Measurements from ENCODE around the gene ENOX2.
"Not testable (repeated sequence)": the region's sequence is repeated elsewhere in the genome, so short reads cannot be mapped to it uniquely, and the experiment has no call there.

Gene ENOX2

GRCh38 chrX:130813932-130814331, 89.1 kb downstream of the ENOX2 start:
- DNase-seq = not testable (repeated sequence)

- no peak for DNase-seq
Measured at GRCh38 chrX:130810561-130810960, 92.4 kb downstream of the ENOX2 start.

DNA sequence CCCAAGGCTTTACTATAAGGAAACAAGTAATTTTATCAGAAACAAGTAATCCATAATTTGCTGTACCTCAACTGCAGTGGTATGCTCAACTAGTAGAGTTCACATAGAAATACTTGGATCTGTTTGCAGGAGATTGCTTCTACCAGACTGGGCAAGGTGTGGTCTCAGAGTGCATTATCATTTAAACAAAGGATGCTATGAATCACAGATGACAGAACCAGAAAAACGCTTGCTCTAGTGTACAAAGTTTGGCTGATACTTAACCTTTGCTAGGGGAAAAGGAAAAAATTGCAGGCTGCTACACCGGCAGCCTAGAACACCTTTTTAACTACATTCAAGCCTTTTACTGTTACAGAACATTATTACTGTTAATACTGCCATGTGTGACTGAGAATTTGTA, 97.1 kb downstream of the ENOX2 start:
- DNase-seq = no peak

GRCh38 chrX:130803537-130803936, 99.5 kb downstream of the ENOX2 start:
- no peak for DNase-seq

- DNase-seq = no peak
Measured at GRCh38 chrX:130801901-130802300, 101.1 kb downstream of the ENOX2 start.

DNA sequence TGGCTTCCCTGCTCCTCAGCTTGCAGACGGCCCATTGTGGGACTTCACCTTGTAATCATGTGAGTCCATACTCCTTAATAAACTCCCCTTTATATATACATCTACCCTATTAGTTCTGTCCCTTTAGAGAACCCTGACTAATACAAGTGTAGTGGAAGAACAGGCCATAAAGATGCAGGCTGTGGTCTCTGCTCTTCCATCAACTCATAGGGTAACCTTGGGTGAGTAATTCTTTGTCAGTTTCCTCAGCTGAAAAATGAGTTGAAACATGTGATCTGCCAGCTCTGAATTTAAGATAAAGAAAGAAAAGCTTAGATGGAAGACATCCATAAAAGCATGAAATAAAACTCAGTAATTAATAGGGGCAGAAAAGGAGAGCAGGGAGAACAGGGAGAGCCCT, 103.6 kb downstream of the ENOX2 start:
- no peak for DNase-seq

DNA sequence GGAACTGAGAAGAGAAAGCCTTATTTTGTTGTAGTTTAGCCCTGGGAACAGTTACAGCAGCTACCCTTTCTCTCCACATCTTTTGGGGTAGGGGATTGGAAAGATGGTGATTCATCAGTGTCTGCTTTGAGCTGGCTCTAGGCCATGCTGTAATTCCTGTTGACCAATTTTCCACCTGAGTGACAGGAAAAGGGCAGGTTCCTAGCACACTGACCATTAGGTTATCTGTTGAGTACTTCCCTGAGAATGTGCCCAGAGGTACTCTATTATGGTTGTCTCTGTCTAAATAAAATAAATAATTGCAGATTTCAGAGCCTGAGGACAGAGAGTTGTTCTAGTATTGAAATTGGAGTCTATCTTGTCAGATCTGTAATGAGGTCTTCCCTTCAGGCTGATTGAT, 109.0 kb downstream of the ENOX2 start:
- DNase-seq = no peak

DNA sequence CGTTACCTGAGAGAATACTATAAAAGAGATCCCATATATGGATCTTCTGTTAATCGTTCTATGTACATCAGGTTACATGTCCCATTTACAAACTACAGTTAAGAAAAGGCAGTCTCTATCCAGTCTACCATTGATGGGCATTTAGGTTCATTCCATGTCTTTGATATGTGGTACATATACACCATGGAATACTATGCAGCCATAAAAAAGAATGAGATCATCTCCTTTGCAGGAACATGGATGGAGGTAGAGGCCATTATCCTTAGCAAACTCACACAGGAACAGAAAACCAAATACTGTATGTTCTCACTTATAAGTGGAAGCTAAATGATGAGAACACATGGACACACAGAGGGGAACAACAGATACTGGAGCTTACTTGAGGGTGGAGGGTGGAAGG, 111.1 kb downstream of the ENOX2 start:
- not testable (repeated sequence) for DNase-seq

- DNase-seq = no peak
Measured at GRCh38 chrX:130789793-130790192, 113.2 kb downstream of the ENOX2 start.

DNA sequence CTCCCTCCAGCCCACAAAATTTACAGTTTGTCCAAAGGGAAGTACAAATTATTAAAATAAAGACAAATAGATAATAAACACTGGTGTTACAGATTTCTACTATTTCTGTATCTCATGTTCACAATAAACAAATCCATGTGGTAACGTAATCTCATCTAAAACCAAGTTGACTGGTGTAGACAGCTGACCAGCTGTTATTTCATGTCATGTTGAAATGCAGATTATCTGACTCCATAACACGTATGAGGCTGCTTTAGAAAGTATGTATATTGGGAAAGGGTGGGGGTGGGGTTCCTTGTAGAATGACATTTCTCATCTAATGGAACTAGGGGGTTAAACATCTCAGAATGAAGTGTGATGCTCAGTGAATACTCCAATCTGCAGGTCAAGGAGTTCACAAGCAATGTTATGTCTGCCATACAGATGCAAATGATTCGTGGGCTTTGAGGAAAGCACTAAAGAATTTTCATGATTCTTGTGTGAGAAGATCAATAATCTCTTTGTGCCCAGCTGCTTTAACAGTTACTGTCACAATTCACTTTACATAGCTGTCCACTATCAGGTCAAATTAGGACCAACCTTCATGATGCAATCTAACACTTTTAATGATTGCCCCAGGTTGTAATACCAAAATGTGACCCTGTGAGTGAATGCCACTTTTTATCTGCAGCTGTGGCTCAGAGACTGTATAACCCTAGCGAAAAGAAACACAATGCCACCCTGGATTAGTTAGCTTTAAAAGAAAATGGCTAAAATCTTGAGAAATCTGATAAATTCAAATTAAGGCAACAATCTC, 114.0 kb downstream of the ENOX2 start:
- DNase-seq = no peak

GRCh38 chrX:130786030-130786429, 117.0 kb downstream of the ENOX2 start:
- DNase-seq = no peak

- no peak for DNase-seq
Measured at GRCh38 chrX:130778773-130779172, 124.2 kb downstream of the ENOX2 start.

GRCh38 chrX:130775849-130776248, 127.2 kb downstream of the ENOX2 start:
- no peak for DNase-seq

- DNase-seq = no peak
Measured at GRCh38 chrX:130772776-130773143, 130.2 kb downstream of the ENOX2 start.

DNA sequence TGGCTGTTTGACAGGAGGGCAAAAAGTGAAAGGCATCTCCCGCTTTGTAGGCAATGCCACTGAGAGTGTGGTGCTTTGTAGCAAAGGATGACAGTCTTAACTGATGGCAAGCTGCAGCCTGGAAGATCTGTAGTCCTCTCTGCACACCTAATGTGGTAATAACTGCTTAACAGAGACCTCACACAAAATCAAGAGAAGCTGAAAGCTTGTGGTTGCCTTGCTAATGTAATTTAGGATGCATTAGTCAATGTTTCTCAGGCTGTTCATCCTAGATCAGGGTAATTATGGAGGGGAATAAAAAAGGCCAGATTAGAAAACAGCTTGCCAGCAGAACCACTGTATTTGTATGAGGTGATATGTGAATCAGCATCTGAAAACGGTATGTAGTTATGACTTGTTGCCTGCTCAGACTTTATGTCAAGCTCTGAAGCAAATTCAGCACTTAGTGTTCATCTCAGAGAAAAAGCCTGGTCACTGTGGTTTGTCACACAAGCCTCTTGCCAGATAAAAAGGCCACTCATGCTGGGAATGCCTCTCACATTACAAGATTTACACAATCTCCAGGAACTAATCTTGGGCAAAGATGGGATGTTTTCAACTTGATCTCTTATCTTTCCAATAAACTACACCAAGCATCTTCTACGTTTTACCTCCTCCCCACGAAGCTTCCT, 130.8 kb downstream of the ENOX2 start:
- DNase-seq = no peak

DNA sequence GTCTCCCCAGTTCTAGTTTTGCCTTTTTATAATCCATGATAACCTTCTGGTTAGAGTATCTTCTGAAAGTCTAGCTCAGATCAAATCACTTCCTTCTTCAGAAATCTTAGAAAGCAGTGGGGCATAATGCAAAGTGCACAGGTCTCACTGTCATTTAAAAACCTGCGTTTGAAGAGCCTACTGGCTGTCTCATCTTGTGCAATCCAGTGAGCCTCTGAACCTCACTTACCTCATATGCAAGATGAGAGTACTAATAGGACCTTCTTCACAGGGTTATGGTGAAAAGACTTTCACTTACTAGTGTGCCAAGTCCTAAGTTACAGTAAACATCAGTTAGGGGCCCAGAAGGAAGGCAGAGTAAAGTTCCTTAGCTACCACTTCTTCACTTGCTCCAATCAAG, 131.4 kb downstream of the ENOX2 start:
- DNase-seq = no peak

GRCh38 chrX:130771230-130771629, 131.8 kb downstream of the ENOX2 start:
- no peak for DNase-seq

GRCh38 chrX:130770615-130771014, 132.4 kb downstream of the ENOX2 start:
- no peak for DNase-seq

DNA sequence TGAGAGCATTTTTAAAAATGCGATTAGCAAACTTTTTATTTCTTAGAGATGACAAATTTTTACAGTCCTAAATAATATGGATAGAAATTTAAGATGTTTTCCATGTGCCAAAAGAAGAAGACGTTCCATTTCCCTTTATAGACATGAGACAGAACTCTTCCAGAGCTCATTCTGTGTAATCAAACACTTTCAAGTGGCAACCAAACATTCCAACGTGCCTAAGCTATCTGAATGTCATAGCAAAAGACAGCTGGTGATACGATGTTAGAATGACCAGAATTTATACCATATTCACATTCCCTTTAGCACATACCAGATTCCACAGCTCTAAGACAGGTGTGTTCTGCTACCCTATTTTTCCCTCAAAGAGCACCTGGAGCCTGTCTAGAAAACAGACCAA, 133.2 kb downstream of the ENOX2 start:
- DNase-seq = no peak

GRCh38 chrX:130758072-130758471, 144.9 kb downstream of the ENOX2 start:
- DNase-seq = no peak

- DNase-seq = no peak
Measured at GRCh38 chrX:130756233-130756632, 146.8 kb downstream of the ENOX2 start.

GRCh38 chrX:130754353-130754752, 148.7 kb downstream of the ENOX2 start:
- no peak for DNase-seq

DNA sequence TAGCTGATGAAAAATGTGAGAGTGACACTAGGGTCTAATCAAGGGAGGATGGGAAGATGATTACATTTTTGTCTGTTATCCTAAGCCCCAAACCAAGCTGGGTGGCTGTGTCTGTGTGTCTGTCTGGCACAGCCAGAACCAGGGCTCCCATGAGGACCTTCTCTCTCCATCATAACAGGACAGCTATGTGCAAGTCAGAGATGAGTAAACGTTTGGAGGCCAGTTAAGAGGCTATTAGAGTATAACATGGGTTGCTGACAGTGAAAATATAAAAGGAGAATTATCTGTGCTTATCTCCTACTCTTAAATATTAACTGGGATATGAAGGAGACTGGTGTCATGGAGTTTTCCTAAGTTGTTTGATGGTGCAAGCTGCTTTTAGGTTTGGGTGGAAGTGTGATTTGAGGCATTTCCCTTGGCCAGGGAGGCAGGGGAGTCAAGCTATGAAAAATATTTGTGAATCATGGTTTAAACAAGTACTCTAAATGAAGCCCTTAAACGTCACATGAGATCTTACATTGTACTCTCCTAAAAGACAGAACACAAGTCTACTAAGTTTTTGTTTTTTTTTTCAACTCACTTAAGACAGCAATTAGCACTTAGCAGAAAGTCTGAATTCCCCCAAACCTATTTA, 156.2 kb downstream of the ENOX2 start:
- no peak for DNase-seq

GRCh38 chrX:130746077-130746476, 156.9 kb downstream of the ENOX2 start:
- no peak for DNase-seq
